Adrenal gland (tissue), 12 donors: ENCODE results near the gene FRMD5. TPM values are rescaled to one million over a fixed set of nuclear protein-coding genes. Genes with fewer than 3 reads are reported as not detected.
A peak's percentile ranks its signal among the peaks of the same experiment; 100 is the strongest.

Experiments
- DNase-seq, 7 donors: peaks; one replicate each; pipeline ENCODE4 v3.0.0-alpha.2; 2019 to 2020
- H3K27ac ChIP-seq, 5 donors: fragments of 200-600 bp; sonication (generic) in 4 of 5; 1 replicate in 3 of 5; 2 replicates in 2 of 5; pipeline versions ENCODE4 v1.5.1 to v1.8.0; 2016 to 2020; ENCODE audit warnings: mild to moderate bottlenecking in 1 of 5
- H3K27me3 ChIP-seq: fragments of 200-600 bp; 2 replicates; pipeline ENCODE4 v1.8.0; 2021
- H3K36me3 ChIP-seq, 2 donors: fragments of 200-600 bp; replicated peaks in 1 of 2; 1 replicate in 1 of 2; 2 replicates in 1 of 2; pipeline versions ENCODE4 v1.5.1 to v1.8.0; 2018 to 2022
- H3K4me1 ChIP-seq, 2 donors: fragments of 200-600 bp; replicated peaks in 1 of 2; 1 replicate in 1 of 2; 2 replicates in 1 of 2; pipeline versions ENCODE4 v1.5.1 to v1.8.0; 2018 to 2021
- H3K4me3 ChIP-seq, 4 donors: fragments of 200-600 bp; sonication (generic) in 3 of 4; one replicate each; pipeline ENCODE4 v1.5.1; 2016 to 2018
- H3K9me3 ChIP-seq, 3 donors: fragments of 200-600 bp; sonication (generic) in 1 of 3; replicated peaks in 1 of 3; 1 replicate in 2 of 3; 2 replicates in 1 of 3; pipeline versions ENCODE4 v1.5.1 to v1.8.0; 2016 to 2021
- CTCF ChIP-seq, 6 experiments: fragments of 450-650 bp in 4 of 6; fragments of 200-600 bp in 2 of 6; sonication (generic) in 1 of 6; IDR thresholded peaks; 1 replicate in 5 of 6; 2 replicates in 1 of 6; pipeline versions ENCODE4 v1.5.1 to v1.8.0; 2016 to 2021; ENCODE audit warnings: antibody characterized with exemption in 6 of 6, mild to moderate bottlenecking in 2 of 6, moderate library complexity in 1 of 6
- POLR2A ChIP-seq, 2 donors: fragments of 450-650 bp; IDR thresholded peaks; one replicate each; pipeline ENCODE4 v1.6.1; 2017; ENCODE audit warnings: antibody characterized with exemption in 2 of 2, mild to moderate bottlenecking in 2 of 2, moderate library complexity in 1 of 2
- WGBS, 4 donors: extraction: QIAGEN DNeasy Blood & Tissue Kit in 2 of 4; methylation state at CpG; one replicate each; pipeline versions ENCODE4 v1.1.5 to v1.1.7; 2013 to 2017; 5-methylcytosine and 5-hydroxymethylcytosine counted together
- intact Hi-C, 2 donors: fragments of 100-400 bp; cut with DNase I; formaldehyde crosslinking; loops; one replicate each; pipeline versions ENCODE4 v1.14.1 to v1.15.0; 2022 to 2023
- polyA plus RNA-seq, 3 donors: library from polyadenylated mRNA; stranded (reverse); fragments of 200-250 nt in 2 of 3; fragments of 350-450 nt in 1 of 3; fragmentation: Illumina TruSeq in 1 of 3; extraction: RNeasy Lipid Tissue Mini Kit (QIAGEN cat#74804) in 1 of 3; gene quantifications; one replicate each; pipeline ENCODE4 v1.2.3, GENCODE V29; 2013 to 2014
- total RNA-seq, 9 donors: library from RNA; depleted of rRNA in 4 of 9; stranded (reverse); fragments of >200 nt in 4 of 9; fragments of 120-200 nt in 1 of 9; fragmentation: NEBNext Ultra II Directional in 1 of 9; extraction: Animal tissue kit (Norgen Biotek cat#: 25700) in 1 of 9; gene quantifications; one replicate each; pipeline versions ENCODE4 v1.1.0 to v1.2.4, GENCODE V29; 2013 to 2023
- donor health status: healthy with polysubstance abuse.
- donor health status: Bipolar disorder and iron deficiency.
- donor health status: DM: yes; HTN: yes; CAD: no.
- donor health status: DM: no; HTN: no; CAD: no.
- donor health status: DM: no; HTN: no; CAD: no.
- donor health status: DM: yes; HTN: yes; CAD: no.

The FRMD5 gene
- total and polyA plus RNA-seq, 12 donors = 2.9 to 53.8 (median 12.1) TPM

GRCh38 chr15:44147636-44148035 is 47.4 kb downstream of the FRMD5 start:
- H3K27me3 ChIP-seq = no peaks in the 10 kb centered on the region
- no peaks in the 10 kb centered on the region for H3K9me3 ChIP-seq
- H3K27ac ChIP-seq = no peak overlapping the region
- H3K4me3 ChIP-seq = no peak overlapping the region
- no peak for DNase-seq
- intact Hi-C loops = no loop called here
- no peaks in the 10 kb centered on the region for H3K36me3 ChIP-seq
- H3K4me1 ChIP-seq = peaks cover 0 to 11% of the 10 kb centered on the region in 2 donors
- no peak for TF ChIP-seq POLR2A (IDR thresholded peaks at IDR 0.05)
- TF ChIP-seq CTCF (IDR thresholded peaks at IDR 0.05) = no peak

- H3K27me3 ChIP-seq = no peaks in the 10 kb centered on the region
- WGBS, 4 donors = 33 to 50% (median 41%) methylated on average over 3 of the region's 3 CpGs
- H3K36me3 ChIP-seq = no peaks in the 10 kb centered on the region
- DNase-seq = no peak
- no peak overlapping the region for H3K4me3 ChIP-seq
- no peaks in the 10 kb centered on the region for H3K9me3 ChIP-seq
- peak overlapping the region in 2 of 5 donors; percentile 64 to 74 for H3K27ac ChIP-seq
- TF ChIP-seq POLR2A (IDR thresholded peaks at IDR 0.05) = no peak
- no peak for TF ChIP-seq CTCF (IDR thresholded peaks at IDR 0.05)
- H3K4me1 ChIP-seq = peaks cover 0 to 11% of the 10 kb centered on the region in 2 donors
- intact Hi-C loops = no loop called here
Observed at GRCh38 chr15:44145495-44145894, 49.6 kb downstream of the FRMD5 start.

- intact Hi-C loops = no loop called here
- Histone ChIP-seq H3K36me3 (no peaks in the 10 kb centered on the region), H3K9me3 (no peaks in the 10 kb centered on the region), H3K4me3 (no peak overlapping the region), H3K27me3 (no peaks in the 10 kb centered on the region), H3K27ac (peak overlapping the region in 2 of 5 donors; percentile 64 to 74), H3K4me1 (peaks cover 0 to 11% of the 10 kb centered on the region in 2 donors)
- TF ChIP-seq CTCF (IDR thresholded peaks at IDR 0.05) (no peak), POLR2A (IDR thresholded peaks at IDR 0.05) (no peak)
- DNase-seq = no peak
Observed at GRCh38 chr15:44144992-44145391, 50.1 kb downstream of the FRMD5 start.

GRCh38 chr15:44144184-44144583 is 50.9 kb downstream of the FRMD5 start:
- 29 to 45% (median 40%) methylated on average over 1 of the region's 1 CpG for WGBS, 4 donors
- no peaks in the 10 kb centered on the region for H3K36me3 ChIP-seq
- H3K9me3 ChIP-seq = no peaks in the 10 kb centered on the region
- no peaks in the 10 kb centered on the region for H3K27me3 ChIP-seq
- H3K4me3 ChIP-seq = no peak overlapping the region
- H3K27ac ChIP-seq = peak overlapping the region; percentile 1 to 74 (median 45)
- peaks cover 0 to 11% of the 10 kb centered on the region in 2 donors for H3K4me1 ChIP-seq
- peak in 3 of 7 donors; percentile 30 to 54 (median 38) for DNase-seq
- intact Hi-C loops = no loop called here
- TF ChIP-seq POLR2A (IDR thresholded peaks at IDR 0.05) (no peak), CTCF (IDR thresholded peaks at IDR 0.05) (no peak)
